ENCODE measurements around the gene APC2.
"Not testable (repeated sequence)": the region's sequence is repeated elsewhere in the genome, so short reads cannot be mapped to it uniquely, and the experiment has no call there.

The APC2 gene

GRCh38 chr19:1429750-1430149 lies 20.2 kb upstream of the APC2 start:
- no peak for DNase-seq

GRCh38 chr19:1430246-1430645 lies 19.7 kb upstream of the APC2 start:
- no peak for DNase-seq

- DNase-seq = no peak
These were observed 18.0 kb upstream of the APC2 start for GRCh38 chr19:1431759-1432506.

- no peak for DNase-seq
These were observed 17.4 kb upstream of the APC2 start for GRCh38 chr19:1432507-1432887.

GRCh38 chr19:1433119-1434039 lies 16.5 kb upstream of the APC2 start:
- DNase-seq = no peak

GRCh38 chr19:1434040-1434366 lies 15.9 kb upstream of the APC2 start:
- DNase-seq = no peak

- DNase-seq = no peak
These were observed 15.3 kb upstream of the APC2 start for GRCh38 chr19:1434577-1435060.

- no peak for DNase-seq
These were observed 14.4 kb upstream of the APC2 start for GRCh38 chr19:1435378-1435989.

GRCh38 chr19:1437609-1438008 lies 12.3 kb upstream of the APC2 start:
- no peak for DNase-seq

- peak; percentile 87 for DNase-seq
These were observed 11.6 kb upstream of the APC2 start, which contains the start of gene RPS15 for GRCh38 chr19:1438035-1438932. Gene RPS15, plus strand, starts transcription at chr19:1438396. Its CDS starts 30 bp downstream, at chr19:1438426.

GRCh38 chr19:1438933-1439354 lies 11.0 kb upstream of the APC2 start:
- no peak for DNase-seq

GRCh38 chr19:1439525-1440417 lies 10.2 kb upstream of the APC2 start:
- DNase-seq = not testable (repeated sequence)

GRCh38 chr19:1440418-1440801 lies 9.5 kb upstream of the APC2 start:
- DNase-seq = no peak

GRCh38 chr19:1441022-1441426 lies 8.9 kb upstream of the APC2 start:
- no peak for DNase-seq

GRCh38 chr19:1441677-1442438 lies 8.1 kb upstream of the APC2 start:
- DNase-seq = no peak

- DNase-seq = peak; percentile 24
These were observed 4.6 kb upstream of the APC2 start for GRCh38 chr19:1445185-1445931.

- DNase-seq = peak; percentile 35
These were observed 3.8 kb upstream of the APC2 start for GRCh38 chr19:1445932-1446712.

- no peak for DNase-seq
These were observed 3.0 kb upstream of the APC2 start for GRCh38 chr19:1446713-1447481.

Measured in NCI-H2227 treated with DMSO at 0.1 percent for 48 hours (cell line).